HepG2 (cell line): ENCODE measurements around the gene IGLON5. TPM values are rescaled to one million over a fixed set of nuclear protein-coding genes. Genes with fewer than 3 reads are reported as not detected.
A peak's percentile ranks its signal among the peaks of the same experiment; 100 is the strongest.

Experiments used
- ATAC-seq: fragments of 200-7000 bp; cut with Tn5 transposase; 3 replicates; pipeline ENCODE4 v1.9.1; 2020; ENCODE audit warnings: mild to moderate bottlenecking, moderate library complexity
- BruUV-seq: library from RNA; stranded (reverse); fragments of 400-500 nt; replicated peaks from 2 replicates; lab custom pipeline; 2021; lab: Mats Ljungman, UMichigan
- CTCF ChIA-PET: fragments of 300-600 bp; formaldehyde crosslinking; extraction: SDS; loops from one replicate; lab custom pipeline; 2021; ENCODE audit warnings: low total read pairs, inconsistent platforms, low intra/inter-chr PET ratio; lab: Yijun Ruan, JAX
- POLR2A ChIA-PET: fragments of 350-600 bp; sonication (Branson Sonifier 250); formaldehyde crosslinking; loops from one replicate; lab custom pipeline; 2020; ENCODE audit warnings: antibody characterized with exemption, inconsistent platforms; lab: Yijun Ruan, JAX
- DNase-seq: peaks from one replicate; pipeline ENCODE4 v3.0.0-alpha.2; 2015; ENCODE audit warnings: low spot score
- FAIRE-seq: peaks from 3 replicates; lab custom pipeline; 2011; peaks lifted over from hg19 to GRCh38; lab: Jason Lieb, UNC
- H2AFZ ChIP-seq: one replicate; pipeline ENCODE4 v1.6.1; 2011; ENCODE audit warnings: low read length, inconsistent platforms
- H3K27ac ChIP-seq: fragments of 300-600 bp; 3 replicates; pipeline ENCODE4 v1.8.0; 2011; ENCODE audit warnings: mixed run types, mild to moderate bottlenecking, mixed read lengths, low read length, inconsistent platforms; ENCODE audit not compliant: insufficient read depth; ENCODE audit errors: extremely low read length
- H3K27me3 ChIP-seq, 2 experiments: fragments of 200-600 bp in 1 of 2; 2 replicates in 1 of 2; 3 replicates in 1 of 2; pipeline versions ENCODE4 v1.6.0 to v1.8.0; 2011; ENCODE audit warnings: low read length in 2 of 2, mild to moderate bottlenecking in 2 of 2, moderate library complexity in 2 of 2, inconsistent platforms in 1 of 2; ENCODE audit not compliant: insufficient read depth in 2 of 2, control insufficient read depth in 1 of 2
- H3K36me3 ChIP-seq, 2 experiments: fragments of 200-600 bp in 1 of 2; replicated peaks in 1 of 2; 2 replicates in 1 of 2; 3 replicates in 1 of 2; pipeline versions ENCODE4 v1.5.1 to v1.8.0; 2011; ENCODE audit warnings: low read length in 2 of 2, inconsistent platforms in 1 of 2; ENCODE audit not compliant: insufficient read depth in 2 of 2, control insufficient read depth in 1 of 2
- H3K4me1 ChIP-seq: 2 replicates; pipeline ENCODE4 v1.5.1; 2012; ENCODE audit warnings: low read length, inconsistent platforms; ENCODE audit not compliant: insufficient read depth
- H3K4me2 ChIP-seq: 2 replicates; pipeline ENCODE4 v1.6.0; 2011; ENCODE audit warnings: low read depth, low read length, inconsistent platforms
- H3K4me3 ChIP-seq, 3 experiments: fragments of 200-600 bp in 1 of 3; sonication (generic), shearing (Covaris generic) in 1 of 3; replicated peaks in 1 of 3; 2 replicates each; pipeline ENCODE4 v1.5.1; 2011 to 2016; ENCODE audit warnings: low read length in 3 of 3, inconsistent platforms in 2 of 3, low read depth in 2 of 3, mild to moderate bottlenecking in 2 of 3, control low read depth in 1 of 3, mixed read lengths in 1 of 3; ENCODE audit not compliant: insufficient read depth in 1 of 3
- H3K79me2 ChIP-seq: one replicate; pipeline ENCODE4 v1.6.1; 2011; ENCODE audit warnings: low read length, inconsistent platforms; ENCODE audit not compliant: insufficient read depth
- H3K9ac ChIP-seq: 2 replicates; pipeline ENCODE4 v1.6.0; 2011; ENCODE audit warnings: mild to moderate bottlenecking, low read depth, low read length, inconsistent platforms; ENCODE audit not compliant: insufficient read depth
- H3K9me3 ChIP-seq: 2 replicates; pipeline ENCODE4 v1.5.1; 2012; ENCODE audit warnings: mild to moderate bottlenecking, low read length
- H4K20me1 ChIP-seq: 2 replicates; pipeline ENCODE4 v1.6.0; 2011; ENCODE audit warnings: inconsistent platforms, mild to moderate bottlenecking, low read length, moderate library complexity; ENCODE audit not compliant: insufficient read depth
- CBFB ChIP-seq: sonication (generic); formaldehyde crosslinking; IDR thresholded peaks from 2 replicates; pipeline ENCODE4 v1.4.0; 2020; ENCODE audit warnings: missing genetic modification reagents
- DNMT3B ChIP-seq: conservative IDR thresholded peaks from 2 replicates; pipeline ENCODE4 v1.6.1; 2016; ENCODE audit warnings: missing biosample characterization, control low read depth
- DR1 ChIP-seq: sonication (generic); formaldehyde crosslinking; IDR thresholded peaks from 2 replicates; pipeline ENCODE4 v1.8.0; 2021; ENCODE audit warnings: mild to moderate bottlenecking, missing genetic modification reagents, inconsistent platforms
- FOXP1 ChIP-seq, 2 experiments: fragments of 450-650 bp in 1 of 2; IDR thresholded peaks; 2 replicates each; pipeline ENCODE4 v1.6.1; 2017 to 2018; ENCODE audit warnings: antibody characterized with exemption in 1 of 2
- HNF4A ChIP-seq: sonication (generic); formaldehyde crosslinking; IDR thresholded peaks from 2 replicates; pipeline ENCODE4 v1.4.0; 2020; ENCODE audit warnings: missing genetic modification reagents
- KLF12 ChIP-seq: sonication (generic); formaldehyde crosslinking; IDR thresholded peaks from 2 replicates; pipeline ENCODE4 v1.4.0; 2020; ENCODE audit warnings: missing genetic modification reagents, borderline replicate concordance
- KLF16 ChIP-seq, 2 experiments: sonication (generic) in 1 of 2; formaldehyde crosslinking in 1 of 2; IDR thresholded peaks; 2 replicates each; pipeline versions ENCODE4 v1.6.1 to v1.8.0; 2016 to 2023; ENCODE audit warnings: missing genetic modification reagents in 2 of 2, missing compliant biosample characterization in 1 of 2
- NAIF1 ChIP-seq: sonication (generic); formaldehyde crosslinking; IDR thresholded peaks from 2 replicates; pipeline ENCODE4 v1.5.0; 2020; ENCODE audit warnings: mild to moderate bottlenecking, missing genetic modification reagents, borderline replicate concordance
- NCOA1 ChIP-seq: sonication (generic); formaldehyde crosslinking; IDR thresholded peaks from 2 replicates; pipeline ENCODE4 v1.9.0; 2021; ENCODE audit warnings: missing genetic modification reagents
- RARA ChIP-seq: IDR thresholded peaks from 2 replicates; pipeline ENCODE4 v1.6.1; 2016; ENCODE audit warnings: missing genetic modification reagents, missing compliant biosample characterization
- SALL1 ChIP-seq: sonication (generic); formaldehyde crosslinking; IDR thresholded peaks from 2 replicates; pipeline ENCODE4 v1.8.0; 2022; ENCODE audit warnings: mild to moderate bottlenecking, missing genetic modification reagents
- SAP130 ChIP-seq: IDR thresholded peaks from 2 replicates; pipeline ENCODE4 v1.6.1; 2016; ENCODE audit warnings: low read depth
- U2AF2 ChIP-seq: fragments of 200-400 bp; formaldehyde crosslinking; IDR thresholded peaks from 2 replicates; pipeline ENCODE4 v1.6.1; 2017; ENCODE audit warnings: low read depth, mild to moderate bottlenecking, low read length
- ZNF207 ChIP-seq: fragments of 450-650 bp; IDR thresholded peaks from 2 replicates; pipeline ENCODE4 v1.6.1; 2016; ENCODE audit warnings: antibody characterized with exemption, borderline replicate concordance
- ZNF720 ChIP-seq: sonication (generic); formaldehyde crosslinking; IDR thresholded peaks from 2 replicates; pipeline ENCODE4 v1.4.0; 2020; ENCODE audit warnings: missing genetic modification reagents
- ZNF768 ChIP-seq: sonication (generic); formaldehyde crosslinking; IDR thresholded peaks from 2 replicates; pipeline ENCODE4 v1.4.0; 2020; ENCODE audit warnings: missing genetic modification reagents
- WGBS: methylation state at CpG from one replicate; pipeline ENCODE4 v1.1.6; 2017; ENCODE audit warnings: low lambda C conversion rate; 5-methylcytosine and 5-hydroxymethylcytosine counted together
- in situ Hi-C: cut with HindIII; loops from 2 replicates; pipeline ENCODE4 v1.10.0; 2017; ENCODE audit warnings: low pct_unique_long_range_greater_than_20kb; ENCODE audit not compliant: extremely low pct_ligation_motif_present
- intact Hi-C: fragments of 100-400 bp; cut with micrococcal nuclease; formaldehyde crosslinking; loops from one replicate; pipeline ENCODE4 v1.10.0; 2022; ENCODE audit not compliant: unreplicated experiment
- polyA plus RNA-seq, 8 experiments: library from polyadenylated mRNA; depleted of rRNA in 3 of 8; stranded (reverse) in 7 of 8; unstranded in 1 of 8; fragments of >200 nt; fragmentation: Illumina TruSeq in 4 of 8; extraction: Trizol in 4 of 8; gene quantifications; 2 replicates each; pipeline versions ENCODE4 v1.2.1 to v1.2.3, GENCODE V29; 2011 to 2016; ENCODE audit warnings: low read depth in 4 of 8, missing spikeins in 1 of 8, mixed read lengths in 1 of 8; ENCODE audit not compliant: insufficient read depth in 1 of 8
- total RNA-seq, 5 experiments: library from RNA; depleted of rRNA; stranded (reverse); fragments of >200 nt; fragmentation: Illumina TruSeq; extraction: Trizol; gene quantifications; 2 replicates each; pipeline ENCODE4 v1.2.3, GENCODE V29; 2016; ENCODE audit warnings: low read depth in 1 of 5
- TF ChIP-seq, protein P1 (sequence below): sonication (generic); formaldehyde crosslinking; conservative IDR thresholded peaks from 2 replicates; pipeline ENCODE4 v1.4.0; 2020; ENCODE audit warnings: missing genetic modification reagents
- TF ChIP-seq, protein P2 (sequence below): sonication (generic); formaldehyde crosslinking; IDR thresholded peaks from 2 replicates; pipeline ENCODE4 v1.8.0; 2022; ENCODE audit warnings: mild to moderate bottlenecking, missing genetic modification reagents, borderline replicate concordance
- TF ChIP-seq, protein P3 (sequence below): sonication (generic); formaldehyde crosslinking; IDR thresholded peaks from 2 replicates; pipeline ENCODE4 v1.4.0; 2020; ENCODE audit warnings: mild to moderate bottlenecking, low read depth, missing genetic modification reagents
- TF ChIP-seq, protein P4 (sequence below): IDR thresholded peaks from 2 replicates; pipeline ENCODE4 v1.6.1; 2016; ENCODE audit warnings: control low read depth

Gene IGLON5
- total and polyA plus RNA-seq, 2 of the 13 experiments (the other 11 are each of a cell fraction or from before 2014, with no cell fraction given), result 0.04 to 5.7 TPM

DNA sequence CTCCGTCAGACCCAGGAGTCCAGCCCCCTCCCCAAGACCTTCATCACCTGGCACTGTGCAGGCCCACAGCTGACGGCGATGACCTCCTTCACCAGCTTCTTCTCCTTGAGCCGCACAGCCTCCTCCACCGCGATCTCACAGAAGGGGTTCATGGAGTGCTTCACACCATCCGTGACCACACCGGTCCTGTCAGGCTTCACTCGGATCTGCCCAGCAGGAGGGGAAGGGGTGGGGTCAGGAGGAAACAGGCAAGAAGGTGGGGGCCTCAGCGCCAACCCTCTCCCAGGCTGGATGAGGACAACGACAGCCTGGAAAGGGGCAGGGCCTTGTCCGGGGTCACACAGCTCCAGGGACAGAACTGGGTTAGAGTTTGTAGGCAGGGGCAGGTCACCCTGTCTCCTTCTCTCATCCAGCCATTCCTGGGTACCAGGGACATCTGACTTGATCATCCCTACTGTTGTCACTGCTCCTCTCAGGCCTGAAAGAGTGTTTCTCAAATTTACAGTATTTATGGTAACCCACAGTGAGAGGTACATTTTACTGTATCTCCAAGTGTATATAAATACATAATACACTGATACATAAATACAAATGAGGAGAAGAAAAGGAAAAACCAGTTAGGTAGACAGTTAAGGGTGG lies 42.8 kb downstream of the IGLON5 start (continued):
- TF ChIP-seq, protein P1, sequence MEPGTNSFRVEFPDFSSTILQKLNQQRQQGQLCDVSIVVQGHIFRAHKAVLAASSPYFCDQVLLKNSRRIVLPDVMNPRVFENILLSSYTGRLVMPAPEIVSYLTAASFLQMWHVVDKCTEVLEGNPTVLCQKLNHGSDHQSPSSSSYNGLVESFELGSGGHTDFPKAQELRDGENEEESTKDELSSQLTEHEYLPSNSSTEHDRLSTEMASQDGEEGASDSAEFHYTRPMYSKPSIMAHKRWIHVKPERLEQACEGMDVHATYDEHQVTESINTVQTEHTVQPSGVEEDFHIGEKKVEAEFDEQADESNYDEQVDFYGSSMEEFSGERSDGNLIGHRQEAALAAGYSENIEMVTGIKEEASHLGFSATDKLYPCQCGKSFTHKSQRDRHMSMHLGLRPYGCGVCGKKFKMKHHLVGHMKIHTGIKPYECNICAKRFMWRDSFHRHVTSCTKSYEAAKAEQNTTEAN, result no peak
- TF ChIP-seq ZNF768 (CRISPR knock-in tag) (peak; percentile 74), U2AF2 (no peak), RARA (CRISPR knock-in tag) (peak; percentile 76), ZNF720 (no peak), KLF12 (CRISPR knock-in tag) (peak; percentile 82; the same call in 1 of the 2 replicates), DNMT3B (peak; percentile 44; the same call in 1 of the 2 replicates)

DNA sequence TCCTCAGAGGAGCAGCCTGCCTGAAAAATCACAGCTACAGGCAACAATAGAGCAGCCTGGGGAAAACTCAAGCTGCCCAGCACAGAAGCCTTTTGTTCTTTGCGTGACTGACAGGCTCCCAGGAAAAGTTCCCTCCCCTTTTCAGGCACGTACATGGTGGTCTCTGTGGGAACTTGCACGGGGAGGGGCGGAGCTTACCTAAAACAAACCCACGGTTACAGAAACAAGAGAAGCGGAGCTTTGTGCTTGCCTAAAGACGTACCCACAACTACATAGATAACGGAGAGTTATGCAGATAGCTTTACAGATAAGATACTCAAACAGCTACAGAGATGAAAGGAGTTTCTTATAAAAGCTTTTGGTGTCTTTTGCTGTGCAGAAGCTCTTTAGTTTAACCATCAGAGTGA lies 43.3 kb downstream of the IGLON5 start:
- peaks cover 9% of the 10 kb centered on the region; the same call in 1 of the 2 replicates for H4K20me1 ChIP-seq
- peak overlapping the region; percentile 100 for H3K27ac ChIP-seq
- peak; percentile 91 for FAIRE-seq
- peak; percentile 99 for DNase-seq
- no TSS peak for BruUV-seq
- H3K4me1 ChIP-seq, result peaks cover 86% of the 10 kb centered on the region
- H3K9me3 ChIP-seq, result no peaks in the 10 kb centered on the region
- CTCF ChIA-PET, result interaction anchor here (0.9 kb wide), 1 partner anchor 53 kb away, joined by 4 read pairs; no protein-coding TSS in a partner anchor
- peaks cover 55% of the 10 kb centered on the region for H3K79me2 ChIP-seq
- 0% methylated on average over 8 of the region's 8 CpGs for WGBS
- peak overlapping the region; percentile 99 for H3K9ac ChIP-seq
- no peak overlapping the region for H2AFZ ChIP-seq
- peaks cover 14 to 19% of the 10 kb centered on the region in 2 experiments for H3K36me3 ChIP-seq
- intact Hi-C loops (loop anchor here (1.0 kb wide), 2 partner anchors 8 to 13 kb away; no protein-coding TSS in a partner anchor), in situ Hi-C loops (no loop called here)
- H3K4me3 ChIP-seq, result peak overlapping the region; percentile 62 to 82 (median 72)
- H3K27me3 ChIP-seq, result no peaks in the 10 kb centered on the region; a peak in 1 of 5 replicates
- peak; percentile 76 for ATAC-seq
- POLR2A ChIA-PET, result interaction anchor here (1.1 to 4.7 kb wide), 9 partner anchors 10 to 53 kb away, joined by 4 to 309 read pairs (median 8); partner anchors contain the start of genes ETFB, LIM2, NKG7 and VSIG10L
- peak overlapping the region; percentile 97 for H3K4me2 ChIP-seq
- TF ChIP-seq DR1 (CRISPR knock-in tag) (no peak), KLF16 (CRISPR knock-in tag; IDR thresholded peaks at IDR 0.05) (no peak; a peak in 1 of 4 replicates), SALL1 (CRISPR knock-in tag) (peak; percentile 85), CBFB (CRISPR knock-in tag) (peak; percentile 47; the same call in 1 of the 2 replicates), FOXP1 (IDR thresholded peaks at IDR 0.05) (no peak), FOXP1 (CRISPR knock-in tag; IDR thresholded peaks at IDR 0.05) (peak; percentile 78), HNF4A (peak; percentile 67; the same call in 1 of the 2 replicates), ZNF207 (no peak), NCOA1 (CRISPR knock-in tag) (0 out of 2 replicates have a peak, but pooled peaks have one; percentile 72), SAP130 (CRISPR knock-in tag) (peak; percentile 59), NAIF1 (CRISPR knock-in tag) (peak; percentile 49; the same call in 1 of the 2 replicates)
- TF ChIP-seq, protein P2, sequence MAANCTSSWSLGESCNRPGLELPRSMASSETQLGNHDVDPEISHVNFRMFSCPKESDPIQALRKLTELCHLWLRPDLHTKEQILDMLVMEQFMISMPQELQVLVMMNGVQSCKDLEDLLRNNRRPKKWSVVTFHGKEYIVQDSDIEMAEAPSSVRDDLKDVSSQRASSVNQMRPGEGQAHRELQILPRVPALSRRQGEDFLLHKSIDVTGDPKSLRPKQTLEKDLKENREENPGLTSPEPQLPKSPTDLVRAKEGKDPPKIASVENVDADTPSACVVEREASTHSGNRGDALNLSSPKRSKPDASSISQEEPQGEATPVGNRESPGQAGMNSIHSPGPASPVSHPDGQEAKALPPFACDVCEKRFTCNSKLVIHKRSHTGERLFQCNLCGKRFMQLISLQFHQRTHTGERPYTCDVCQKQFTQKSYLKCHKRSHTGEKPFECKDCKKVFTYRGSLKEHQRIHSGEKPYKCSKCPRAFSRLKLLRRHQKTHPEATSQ, result no peak
- TF ChIP-seq, protein P3, sequence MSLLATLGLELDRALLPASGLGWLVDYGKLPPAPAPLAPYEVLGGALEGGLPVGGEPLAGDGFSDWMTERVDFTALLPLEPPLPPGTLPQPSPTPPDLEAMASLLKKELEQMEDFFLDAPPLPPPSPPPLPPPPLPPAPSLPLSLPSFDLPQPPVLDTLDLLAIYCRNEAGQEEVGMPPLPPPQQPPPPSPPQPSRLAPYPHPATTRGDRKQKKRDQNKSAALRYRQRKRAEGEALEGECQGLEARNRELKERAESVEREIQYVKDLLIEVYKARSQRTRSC (CRISPR knock-in tag), result no peak
- TF ChIP-seq, protein P4, sequence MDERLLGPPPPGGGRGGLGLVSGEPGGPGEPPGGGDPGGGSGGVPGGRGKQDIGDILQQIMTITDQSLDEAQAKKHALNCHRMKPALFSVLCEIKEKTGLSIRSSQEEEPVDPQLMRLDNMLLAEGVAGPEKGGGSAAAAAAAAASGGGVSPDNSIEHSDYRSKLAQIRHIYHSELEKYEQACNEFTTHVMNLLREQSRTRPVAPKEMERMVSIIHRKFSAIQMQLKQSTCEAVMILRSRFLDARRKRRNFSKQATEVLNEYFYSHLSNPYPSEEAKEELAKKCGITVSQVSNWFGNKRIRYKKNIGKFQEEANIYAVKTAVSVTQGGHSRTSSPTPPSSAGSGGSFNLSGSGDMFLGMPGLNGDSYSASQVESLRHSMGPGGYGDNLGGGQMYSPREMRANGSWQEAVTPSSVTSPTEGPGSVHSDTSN (CRISPR knock-in tag), result peak; percentile 89
